ENCODE results near the gene C8G.

GRCh38 chr9:136974817-136975535, 29.9 kb downstream of the C8G start:
- TF ChIP-seq EZH2 (IDR thresholded peaks at IDR 0.05; ENCODE audit: insufficient read depth, low read length) (no peak), CTCF (IDR thresholded peaks at IDR 0.05; ENCODE audit: insufficient read depth, low read depth, low read length) (no peak)
